Measurements from ENCODE around the gene CFI.

GRCh38 chr4:109733728-109734127, 68.1 kb downstream of the CFI start:
- TF ChIP-seq CTCF (IDR thresholded peaks at IDR 0.05; ENCODE audit: borderline replicate concordance, extremely low read depth, low read length, poor library complexity, severe bottlenecking) (no peak), EZH2 (IDR thresholded peaks at IDR 0.05; ENCODE audit: borderline replicate concordance, low read depth, low read length, severe bottlenecking) (no peak)
